ENCODE data around the gene DNAJB12.

GRCh38 chr10:72311667-72312066 is 43.1 kb downstream of the DNAJB12 start:
- TF ChIP-seq CTCF (conservative IDR thresholded peaks at IDR 0.05; ENCODE audit: low read depth, low read length) (no peak), EZH2phosphoT487 (IDR thresholded peaks at IDR 0.05; ENCODE audit: borderline replicate concordance, low read length) (no peak), EZH2 (IDR thresholded peaks at IDR 0.05; ENCODE audit: low read length, unreplicated experiment) (no peak)
